Muscle layer of colon (tissue), 2 donors: Measurements from ENCODE around the gene HHAT.

Experiments
- H3K27ac ChIP-seq: one replicate; pipeline ENCODE4 v1.7.0; 2013; ENCODE audit warnings: low read depth, mild to moderate bottlenecking, low read length, moderate library complexity
- H3K27me3 ChIP-seq, 2 donors: one replicate each; pipeline ENCODE4 v1.7.0; 2013; ENCODE audit warnings: low read length in 2 of 2, mild to moderate bottlenecking in 2 of 2; ENCODE audit not compliant: insufficient read depth in 2 of 2, control insufficient read depth in 1 of 2
- H3K36me3 ChIP-seq: one replicate; pipeline ENCODE4 v1.7.0; 2013; ENCODE audit warnings: mild to moderate bottlenecking, low read length; ENCODE audit not compliant: insufficient read depth
- H3K4me1 ChIP-seq: one replicate; pipeline ENCODE4 v1.7.0; 2013; ENCODE audit warnings: mild to moderate bottlenecking, low read length; ENCODE audit not compliant: insufficient read depth
- H3K4me3 ChIP-seq, 2 donors: one replicate each; pipeline ENCODE4 v1.7.0; 2013; ENCODE audit warnings: low read length in 2 of 2, low read depth in 1 of 2, mild to moderate bottlenecking in 1 of 2, moderate library complexity in 1 of 2
- H3K9ac ChIP-seq: one replicate; pipeline ENCODE4 v1.7.0; 2013; ENCODE audit warnings: low read length
- H3K9me3 ChIP-seq: one replicate; pipeline ENCODE4 v1.7.0; 2013; ENCODE audit warnings: mild to moderate bottlenecking, low read length
- donor health status: abdominal sarcoma.
- donor health status: Adenocarcinoma of cecum.

The HHAT gene

GRCh38 chr1:210376836-210377372, 48.2 kb downstream of the HHAT start:
- H3K4me3 ChIP-seq = no peak overlapping the region
- no peak overlapping the region for H3K9ac ChIP-seq
- no peaks in the 10 kb centered on the region for H3K36me3 ChIP-seq
- no peaks in the 10 kb centered on the region for H3K9me3 ChIP-seq
- H3K27me3 ChIP-seq = no peaks in the 10 kb centered on the region
- H3K27ac ChIP-seq = no peak overlapping the region
- no peaks in the 10 kb centered on the region for H3K4me1 ChIP-seq

- Histone ChIP-seq H3K9me3 (no peaks in the 10 kb centered on the region), H3K27me3 (no peaks in the 10 kb centered on the region), H3K9ac (no peak overlapping the region), H3K27ac (no peak overlapping the region), H3K36me3 (no peaks in the 10 kb centered on the region), H3K4me3 (no peak overlapping the region), H3K4me1 (no peaks in the 10 kb centered on the region)
Measured at GRCh38 chr1:210377731-210378333, 49.1 kb downstream of the HHAT start.

GRCh38 chr1:210378736-210379135, 50.0 kb downstream of the HHAT start:
- no peaks in the 10 kb centered on the region for H3K4me1 ChIP-seq
- H3K9ac ChIP-seq = no peak overlapping the region
- H3K9me3 ChIP-seq = no peaks in the 10 kb centered on the region
- no peak overlapping the region for H3K4me3 ChIP-seq
- H3K36me3 ChIP-seq = no peaks in the 10 kb centered on the region
- no peak overlapping the region for H3K27ac ChIP-seq
- H3K27me3 ChIP-seq = no peaks in the 10 kb centered on the region

GRCh38 chr1:210381934-210382333, 53.2 kb downstream of the HHAT start:
- H3K9ac ChIP-seq = no peak overlapping the region
- H3K9me3 ChIP-seq = no peaks in the 10 kb centered on the region
- no peak overlapping the region for H3K4me3 ChIP-seq
- H3K27me3 ChIP-seq = no peaks in the 10 kb centered on the region
- no peak overlapping the region for H3K27ac ChIP-seq
- no peaks in the 10 kb centered on the region for H3K36me3 ChIP-seq
- H3K4me1 ChIP-seq = no peaks in the 10 kb centered on the region

- Histone ChIP-seq H3K36me3 (no peaks in the 10 kb centered on the region), H3K27me3 (no peaks in the 10 kb centered on the region), H3K9me3 (no peaks in the 10 kb centered on the region), H3K9ac (no peak overlapping the region), H3K27ac (no peak overlapping the region), H3K4me1 (no peaks in the 10 kb centered on the region), H3K4me3 (no peak overlapping the region)
Measured at GRCh38 chr1:210384625-210385024, 55.9 kb downstream of the HHAT start.

GRCh38 chr1:210385228-210385627, 56.5 kb downstream of the HHAT start:
- Histone ChIP-seq H3K9me3 (no peaks in the 10 kb centered on the region), H3K4me3 (no peak overlapping the region), H3K9ac (no peak overlapping the region), H3K27ac (no peak overlapping the region), H3K4me1 (no peaks in the 10 kb centered on the region), H3K36me3 (no peaks in the 10 kb centered on the region), H3K27me3 (no peaks in the 10 kb centered on the region)

GRCh38 chr1:210394281-210394821, 65.6 kb downstream of the HHAT start:
- Histone ChIP-seq H3K4me1 (no peaks in the 10 kb centered on the region), H3K27me3 (no peaks in the 10 kb centered on the region), H3K9me3 (no peaks in the 10 kb centered on the region), H3K27ac (no peak overlapping the region), H3K36me3 (no peaks in the 10 kb centered on the region), H3K9ac (no peak overlapping the region), H3K4me3 (no peak overlapping the region)

GRCh38 chr1:210396541-210396940, 67.8 kb downstream of the HHAT start:
- H3K4me1 ChIP-seq = no peaks in the 10 kb centered on the region
- no peak overlapping the region for H3K4me3 ChIP-seq
- no peaks in the 10 kb centered on the region for H3K27me3 ChIP-seq
- no peaks in the 10 kb centered on the region for H3K36me3 ChIP-seq
- no peaks in the 10 kb centered on the region for H3K9me3 ChIP-seq
- no peak overlapping the region for H3K27ac ChIP-seq
- no peak overlapping the region for H3K9ac ChIP-seq

- H3K4me3 ChIP-seq = no peak overlapping the region
- H3K27me3 ChIP-seq = no peaks in the 10 kb centered on the region
- no peaks in the 10 kb centered on the region for H3K36me3 ChIP-seq
- no peak overlapping the region for H3K9ac ChIP-seq
- no peak overlapping the region for H3K27ac ChIP-seq
- H3K4me1 ChIP-seq = no peaks in the 10 kb centered on the region
- no peaks in the 10 kb centered on the region for H3K9me3 ChIP-seq
Measured at GRCh38 chr1:210397252-210397651, 68.5 kb downstream of the HHAT start.

- Histone ChIP-seq H3K27ac (no peak overlapping the region), H3K4me3 (no peak overlapping the region), H3K27me3 (no peaks in the 10 kb centered on the region), H3K9ac (no peak overlapping the region), H3K36me3 (no peaks in the 10 kb centered on the region), H3K9me3 (no peaks in the 10 kb centered on the region), H3K4me1 (no peaks in the 10 kb centered on the region)
Measured at GRCh38 chr1:210397681-210398080, 69.0 kb downstream of the HHAT start.

GRCh38 chr1:210398466-210398865, 69.8 kb downstream of the HHAT start:
- no peaks in the 10 kb centered on the region for H3K36me3 ChIP-seq
- H3K27ac ChIP-seq = no peak overlapping the region
- H3K4me1 ChIP-seq = no peaks in the 10 kb centered on the region
- H3K9me3 ChIP-seq = no peaks in the 10 kb centered on the region
- H3K9ac ChIP-seq = no peak overlapping the region
- no peaks in the 10 kb centered on the region for H3K27me3 ChIP-seq
- H3K4me3 ChIP-seq = no peak overlapping the region
